HepG2 (cell line): ENCODE data around the gene RBMS2. TPM values are rescaled to one million over a fixed set of nuclear protein-coding genes. Genes with fewer than 3 reads are reported as not detected.

Experiments used
- ATF6 ChIP-seq: sonication (generic); formaldehyde crosslinking; conservative IDR thresholded peaks from 2 replicates; pipeline ENCODE4 v1.4.0; 2020; ENCODE audit warnings: missing genetic modification reagents
- ETS1 ChIP-seq: sonication (generic); formaldehyde crosslinking; IDR thresholded peaks from 2 replicates; pipeline ENCODE4 v1.4.0; 2020; ENCODE audit warnings: missing genetic modification reagents
- FOXP4 ChIP-seq: sonication (generic); formaldehyde crosslinking; IDR thresholded peaks from 2 replicates; pipeline ENCODE4 v1.4.0; 2020; ENCODE audit warnings: missing genetic modification reagents
- GZF1 ChIP-seq: sonication (generic); formaldehyde crosslinking; IDR thresholded peaks from 2 replicates; pipeline ENCODE4 v1.5.1; 2020; ENCODE audit warnings: mild to moderate bottlenecking, missing genetic modification reagents
- HMG20B ChIP-seq: conservative IDR thresholded peaks from 2 replicates; pipeline ENCODE4 v1.6.1; 2016; ENCODE audit warnings: missing genetic modification reagents, missing compliant biosample characterization
- KAT7 ChIP-seq: IDR thresholded peaks from 2 replicates; pipeline ENCODE4 v1.6.1; 2018; ENCODE audit warnings: borderline replicate concordance, missing compliant biosample characterization
- MAX ChIP-seq: IDR thresholded peaks from 2 replicates; pipeline ENCODE4 v1.6.1; 2012; ENCODE audit warnings: inconsistent platforms
- NR2C2 ChIP-seq: sonication (generic); formaldehyde crosslinking; IDR thresholded peaks from 2 replicates; pipeline ENCODE4 v1.4.0; 2020; ENCODE audit warnings: missing genetic modification reagents, mild to moderate bottlenecking, moderate library complexity, borderline replicate concordance
- PCBP2 ChIP-seq: fragments of 200-400 bp; formaldehyde crosslinking; optimal IDR thresholded peaks from 2 replicates; pipeline ENCODE3; 2018; ENCODE audit warnings: low read length, low read depth; ENCODE audit not compliant: poor library complexity, severe bottlenecking
- SNAPC4 ChIP-seq: sonication (generic); formaldehyde crosslinking; IDR thresholded peaks from 2 replicates; pipeline ENCODE4 v1.4.0; 2020; ENCODE audit warnings: mild to moderate bottlenecking, missing genetic modification reagents
- ZBTB1 ChIP-seq: sonication (generic); formaldehyde crosslinking; IDR thresholded peaks from 2 replicates; pipeline ENCODE4 v1.4.0; 2020; ENCODE audit warnings: missing genetic modification reagents, borderline replicate concordance
- ZEB1 ChIP-seq: IDR thresholded peaks from 2 replicates; pipeline ENCODE4 v1.6.1; 2012; ENCODE audit warnings: mild to moderate bottlenecking, low read depth, inconsistent platforms; ENCODE audit not compliant: insufficient replicate concordance
- ZKSCAN1 ChIP-seq: fragments of 150-350 bp; IDR thresholded peaks from 2 replicates; pipeline ENCODE4 v1.6.1; 2014; ENCODE audit warnings: low read length
- ZNF281 ChIP-seq: sonication (generic); formaldehyde crosslinking; IDR thresholded peaks from 2 replicates; pipeline ENCODE4 v1.4.0; 2020; ENCODE audit warnings: missing genetic modification reagents, borderline replicate concordance
- ZNF605 ChIP-seq: sonication (generic); formaldehyde crosslinking; IDR thresholded peaks from 2 replicates; pipeline ENCODE4 v1.8.0; 2022; ENCODE audit warnings: mild to moderate bottlenecking, missing genetic modification reagents
- ZNF883 ChIP-seq: sonication (generic); formaldehyde crosslinking; IDR thresholded peaks from 2 replicates; pipeline ENCODE4 v1.5.1; 2020; ENCODE audit warnings: mild to moderate bottlenecking, missing genetic modification reagents; ENCODE audit errors: not compliant biosample characterization
- polyA plus RNA-seq, 8 experiments: library from polyadenylated mRNA; depleted of rRNA in 3 of 8; stranded (reverse) in 7 of 8; unstranded in 1 of 8; fragments of >200 nt; fragmentation: Illumina TruSeq in 4 of 8; extraction: Trizol in 4 of 8; gene quantifications; 2 replicates each; pipeline versions ENCODE4 v1.2.1 to v1.2.3, GENCODE V29; 2011 to 2016; ENCODE audit warnings: low read depth in 4 of 8, missing spikeins in 1 of 8, mixed read lengths in 1 of 8; ENCODE audit not compliant: insufficient read depth in 1 of 8
- total RNA-seq, 5 experiments: library from RNA; depleted of rRNA; stranded (reverse); fragments of >200 nt; fragmentation: Illumina TruSeq; extraction: Trizol; gene quantifications; 2 replicates each; pipeline ENCODE4 v1.2.3, GENCODE V29; 2016; ENCODE audit warnings: low read depth in 1 of 5

Gene RBMS2
- total and polyA plus RNA-seq, 2 of the 13 experiments (the other 11 are each of a cell fraction or from before 2014, with no cell fraction given): 0.53 to 7.4 TPM

GRCh38 chr12:56634242-56634836 lies 112.7 kb downstream of the RBMS2 start (continued):
- TF ChIP-seq ATF6 (CRISPR knock-in tag): no peak
- no peak for TF ChIP-seq ZNF605
- TF ChIP-seq FOXP4 (CRISPR knock-in tag): no peak
- no peak for TF ChIP-seq ZNF883
- no peak for TF ChIP-seq ZEB1
- no peak for TF ChIP-seq ZKSCAN1
- TF ChIP-seq GZF1 (CRISPR knock-in tag): no peak
- no peak for TF ChIP-seq ZBTB1
- TF ChIP-seq PCBP2: no peak
- TF ChIP-seq HMG20B (CRISPR knock-in tag): no peak
- TF ChIP-seq ZNF281 (CRISPR knock-in tag): peak; percentile 50; the same call in 1 of the 2 replicates
- TF ChIP-seq KAT7 (CRISPR knock-in tag): no peak
- TF ChIP-seq NR2C2 (CRISPR knock-in tag): no peak
- no peak for TF ChIP-seq SNAPC4 (CRISPR knock-in tag)
- no peak for TF ChIP-seq MAX
- no peak for TF ChIP-seq ETS1 (CRISPR knock-in tag)
